GM19324 (cell line): Measurements from ENCODE around the gene TMEM235.

ENCODE experiments used
- ATAC-seq: cut with Tn5 transposase; IDR thresholded peaks from one replicate; pipeline ENCODE4 v1.9.1; 2021; ENCODE audit warnings: mild to moderate bottlenecking, moderate library complexity; ENCODE audit not compliant: unreplicated experiment, low FRiP score

The TMEM235 gene

GRCh38 chr17:78230996-78231935, at the start of gene TMEM235:
Gene TMEM235, plus strand, starts transcription at chr17:78231631. Its CDS starts 393 bp downstream, at chr17:78232024.
- no peak for ATAC-seq

- no peak for ATAC-seq
Observed at GRCh38 chr17:78182504-78182903, 48.9 kb upstream of the TMEM235 start.

GRCh38 chr17:78183916-78184315, 47.5 kb upstream of the TMEM235 start:
- ATAC-seq: no peak

GRCh38 chr17:78184351-78184750, 47.1 kb upstream of the TMEM235 start:
- no peak for ATAC-seq

GRCh38 chr17:78184868-78185267, 46.6 kb upstream of the TMEM235 start:
- no peak for ATAC-seq

- ATAC-seq: no peak
Observed at GRCh38 chr17:78185981-78186691, 45.3 kb upstream of the TMEM235 start.

GRCh38 chr17:78186692-78187595, 44.5 kb upstream of the TMEM235 start, which contains the start of the genes AFMID and TK1:
Gene AFMID, plus strand, starts transcription at chr17:78187362. Its CDS starts 9 bp downstream, at chr17:78187371.
Gene TK1, minus strand, starts transcription at chr17:78187052. Its CDS starts 58 bp downstream, at chr17:78186994.
- peak; percentile 89 for ATAC-seq

GRCh38 chr17:78196716-78197115, 34.7 kb upstream of the TMEM235 start:
- ATAC-seq: no peak

GRCh38 chr17:78197147-78197832, 34.1 kb upstream of the TMEM235 start:
- ATAC-seq: no peak

- ATAC-seq: no peak
Observed at GRCh38 chr17:78200451-78200850, 31.0 kb upstream of the TMEM235 start.

GRCh38 chr17:78202666-78203065, 28.8 kb upstream of the TMEM235 start:
- no peak for ATAC-seq

- ATAC-seq: no peak
Observed at GRCh38 chr17:78204387-78205123, 26.9 kb upstream of the TMEM235 start.

GRCh38 chr17:78205124-78205775, 26.2 kb upstream of the TMEM235 start:
- ATAC-seq: no peak

GRCh38 chr17:78206298-78206697, 25.1 kb upstream of the TMEM235 start:
- no peak for ATAC-seq

GRCh38 chr17:78208486-78208885, 22.9 kb upstream of the TMEM235 start:
- no peak for ATAC-seq

GRCh38 chr17:78210111-78210510, 21.3 kb upstream of the TMEM235 start:
- ATAC-seq: no peak

- ATAC-seq: no peak
Observed at GRCh38 chr17:78211032-78211431, 20.4 kb upstream of the TMEM235 start.

GRCh38 chr17:78214016-78214705, 17.3 kb upstream of the TMEM235 start, which contains the start of gene BIRC5:
Gene BIRC5, plus strand, starts transcription at chr17:78214253. Its CDS starts 64 bp downstream, at chr17:78214317.
- peak; percentile 85 for ATAC-seq
